ENCODE measurements around the gene LRBA.

The LRBA gene

DNA sequence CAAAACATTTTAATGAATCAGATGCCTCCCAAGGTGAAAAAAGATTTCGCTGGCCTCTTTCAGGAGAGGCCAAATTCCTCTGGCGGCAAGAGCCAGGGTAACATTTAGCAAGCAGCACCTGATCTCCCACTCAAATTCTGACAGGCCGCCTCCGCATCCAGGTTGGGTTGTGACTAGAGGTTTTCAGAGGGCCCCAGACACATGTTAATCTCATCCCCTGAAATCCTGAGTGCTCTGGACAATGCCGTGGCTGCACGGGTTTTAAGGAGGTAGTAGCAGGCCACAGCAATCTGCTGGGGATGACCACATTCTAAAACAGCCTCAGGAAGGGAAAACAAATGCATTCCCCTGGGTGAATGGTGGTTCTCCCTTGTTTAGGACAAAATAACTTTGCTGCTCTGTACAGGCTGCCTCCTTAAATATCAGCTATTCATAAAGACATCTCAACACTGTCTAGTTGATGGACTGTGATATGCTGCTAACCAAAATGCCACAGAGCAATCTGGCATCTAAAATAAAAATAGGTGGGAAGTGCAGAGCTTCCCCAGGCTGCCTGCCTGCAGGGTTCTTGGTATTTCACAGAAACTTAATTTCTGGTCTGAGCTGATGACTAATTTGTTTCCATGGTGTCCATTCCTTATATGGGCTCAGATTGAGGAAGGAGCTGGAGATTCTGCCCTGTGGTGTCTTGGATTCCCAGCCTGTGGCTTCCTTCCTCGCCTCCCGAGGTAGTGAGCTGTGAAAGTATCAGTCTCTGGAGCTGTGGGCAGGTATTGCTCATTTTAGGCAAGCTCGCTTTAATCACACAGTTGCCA, 734.8 kb downstream of the LRBA start:
- TF ChIP-seq, protein P1, sequence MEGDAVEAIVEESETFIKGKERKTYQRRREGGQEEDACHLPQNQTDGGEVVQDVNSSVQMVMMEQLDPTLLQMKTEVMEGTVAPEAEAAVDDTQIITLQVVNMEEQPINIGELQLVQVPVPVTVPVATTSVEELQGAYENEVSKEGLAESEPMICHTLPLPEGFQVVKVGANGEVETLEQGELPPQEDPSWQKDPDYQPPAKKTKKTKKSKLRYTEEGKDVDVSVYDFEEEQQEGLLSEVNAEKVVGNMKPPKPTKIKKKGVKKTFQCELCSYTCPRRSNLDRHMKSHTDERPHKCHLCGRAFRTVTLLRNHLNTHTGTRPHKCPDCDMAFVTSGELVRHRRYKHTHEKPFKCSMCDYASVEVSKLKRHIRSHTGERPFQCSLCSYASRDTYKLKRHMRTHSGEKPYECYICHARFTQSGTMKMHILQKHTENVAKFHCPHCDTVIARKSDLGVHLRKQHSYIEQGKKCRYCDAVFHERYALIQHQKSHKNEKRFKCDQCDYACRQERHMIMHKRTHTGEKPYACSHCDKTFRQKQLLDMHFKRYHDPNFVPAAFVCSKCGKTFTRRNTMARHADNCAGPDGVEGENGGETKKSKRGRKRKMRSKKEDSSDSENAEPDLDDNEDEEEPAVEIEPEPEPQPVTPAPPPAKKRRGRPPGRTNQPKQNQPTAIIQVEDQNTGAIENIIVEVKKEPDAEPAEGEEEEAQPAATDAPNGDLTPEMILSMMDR (IDR thresholded peaks at IDR 0.05; ENCODE audit: low read depth, low read length, missing control alignments): no peak
- DNase-seq (ENCODE audit: extremely low read depth, low read depth): peak; percentile 69
- no peak overlapping the region for H3K4me3 ChIP-seq (replicated peaks; ENCODE audit: low read depth, low read length)

DNA sequence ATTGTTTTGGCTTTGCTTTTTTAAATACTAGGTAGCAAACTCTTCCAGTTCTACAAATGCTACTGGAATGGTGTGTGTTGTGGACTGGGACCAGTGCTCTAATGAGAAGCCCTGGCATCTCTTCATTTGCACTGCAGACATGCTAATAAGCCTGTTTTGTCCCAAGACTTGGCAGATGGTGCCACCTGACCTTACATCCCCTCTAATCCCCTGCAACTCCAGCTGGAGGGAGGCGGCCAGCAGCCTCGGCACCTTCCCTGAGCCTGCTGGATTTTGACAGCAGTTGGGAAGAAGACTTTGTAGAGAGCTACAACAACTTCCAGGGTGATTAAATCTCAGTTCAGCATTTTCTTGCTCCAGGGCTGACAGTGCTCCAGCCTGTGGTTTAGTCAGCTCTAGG, 736.9 kb downstream of the LRBA start:
- TF ChIP-seq, protein P1 (IDR thresholded peaks at IDR 0.05; ENCODE audit: low read depth, low read length, missing control alignments): no peak
- no peak for DNase-seq (ENCODE audit: extremely low read depth, low read depth)
- no peak overlapping the region for H3K4me3 ChIP-seq (replicated peaks; ENCODE audit: low read depth, low read length)

DNA sequence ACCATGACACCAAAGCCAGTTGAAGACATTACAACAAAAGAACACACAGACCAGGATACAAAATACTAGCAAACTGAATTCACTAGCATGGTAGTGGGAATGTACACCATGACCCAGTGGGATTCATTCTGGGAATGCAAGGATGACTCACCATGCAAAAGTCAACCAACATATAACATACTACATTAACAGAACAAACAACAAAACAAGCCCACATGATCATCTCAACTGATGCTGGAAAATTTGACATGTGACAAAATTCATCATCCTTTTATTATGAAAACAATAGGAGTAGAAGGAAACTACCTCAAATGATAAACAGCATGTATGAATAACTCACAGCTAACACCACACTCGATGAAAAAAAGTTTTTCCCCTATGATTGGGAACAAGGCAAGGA, 746.6 kb downstream of the LRBA start:
- H3K4me3 ChIP-seq (replicated peaks; ENCODE audit: low read depth, low read length): no peak overlapping the region
- TF ChIP-seq, protein P1 (IDR thresholded peaks at IDR 0.05; ENCODE audit: low read depth, low read length, missing control alignments): no peak
- DNase-seq (ENCODE audit: extremely low read depth, low read depth): no peak

DNA sequence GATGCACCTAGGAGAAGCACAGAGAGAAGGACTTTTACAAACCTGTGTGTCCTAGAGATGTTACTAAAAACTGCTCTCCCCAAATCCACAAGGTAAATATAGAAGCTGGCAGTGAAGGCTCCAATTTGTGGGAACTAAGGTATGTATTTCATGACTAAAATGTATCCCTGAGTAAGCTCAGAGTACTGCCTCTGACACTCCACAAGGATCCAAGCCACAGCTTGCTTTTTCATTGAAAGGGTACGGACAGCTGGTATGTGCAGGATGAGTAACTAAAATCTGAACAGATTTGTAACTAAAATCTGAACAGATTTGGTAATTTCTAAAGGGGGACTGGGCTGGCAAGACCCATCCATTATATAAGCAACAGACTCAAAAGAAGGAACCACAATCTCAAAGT, 749.3 kb downstream of the LRBA start:
- TF ChIP-seq, protein P1 (IDR thresholded peaks at IDR 0.05; ENCODE audit: low read depth, low read length, missing control alignments): no peak
- no peak overlapping the region for H3K4me3 ChIP-seq (replicated peaks; ENCODE audit: low read depth, low read length)
- DNase-seq (ENCODE audit: extremely low read depth, low read depth): no peak

DNA sequence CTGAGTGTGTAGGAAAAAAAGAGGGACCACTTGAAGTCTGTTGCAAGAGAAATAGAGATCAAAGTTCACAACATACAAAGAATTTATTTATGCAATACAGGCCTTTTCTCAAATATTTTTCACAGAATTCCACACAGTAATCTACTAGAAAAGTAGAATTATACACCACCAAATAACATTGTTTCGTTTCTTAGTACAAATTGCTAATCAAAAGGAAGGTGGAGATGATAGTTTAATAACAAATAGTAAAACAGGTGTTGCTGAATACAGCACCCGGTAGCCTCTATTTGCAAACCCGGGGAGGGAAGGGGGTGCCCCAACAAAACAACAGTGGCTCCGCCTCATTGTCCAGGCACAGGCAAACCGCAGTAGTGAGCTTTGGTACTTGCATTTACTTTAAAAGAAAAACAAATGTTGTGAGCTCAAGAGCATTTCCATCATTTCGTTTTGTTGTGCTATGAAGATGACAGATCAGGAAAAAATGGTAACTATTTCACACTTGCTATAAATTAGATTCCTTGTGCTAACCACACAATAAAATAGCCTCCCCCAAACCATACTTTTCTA, 750.4 kb downstream of the LRBA start:
- DNase-seq (ENCODE audit: extremely low read depth, low read depth): no peak
- TF ChIP-seq, protein P1 (IDR thresholded peaks at IDR 0.05; ENCODE audit: low read depth, low read length, missing control alignments): no peak
- no peak overlapping the region for H3K4me3 ChIP-seq (replicated peaks; ENCODE audit: low read depth, low read length)

DNA sequence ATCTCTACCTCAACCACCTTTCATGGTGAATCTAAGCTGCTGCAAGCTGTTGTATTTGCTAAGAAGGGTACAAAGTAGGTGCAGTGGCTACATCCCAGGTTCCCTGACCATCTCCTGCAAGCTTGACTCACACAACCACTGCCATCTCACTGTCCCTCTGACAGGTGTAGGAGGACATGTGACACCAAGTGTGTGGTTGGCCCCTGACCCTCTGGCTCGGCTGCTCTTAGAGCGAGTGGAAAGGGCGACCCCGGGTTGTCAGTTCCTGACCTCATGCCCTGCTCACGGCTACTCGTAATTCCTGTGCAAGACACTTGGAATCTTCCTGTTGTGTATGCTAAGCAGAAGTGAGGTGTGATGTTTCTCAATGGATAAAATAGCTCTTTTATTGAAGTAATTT, 752.5 kb downstream of the LRBA start:
- TF ChIP-seq, protein P1 (IDR thresholded peaks at IDR 0.05; ENCODE audit: low read depth, low read length, missing control alignments): no peak
- DNase-seq (ENCODE audit: extremely low read depth, low read depth): no peak
- no peak overlapping the region for H3K4me3 ChIP-seq (replicated peaks; ENCODE audit: low read depth, low read length)
